Endometrium (tissue), 2 donors: ENCODE results near the gene SLC5A1.
"Not testable (repeated sequence)": the region's sequence is repeated elsewhere in the genome, so short reads cannot be mapped to it uniquely, and the experiment has no call there.

Experiments used
- FAIRE-seq: peaks from 2 replicates; lab custom pipeline; 2012; peaks lifted over from hg19 to GRCh38; lab: Jason Lieb, UNC
- donor health status: control.
- donor health status: control.

Gene SLC5A1

DNA sequence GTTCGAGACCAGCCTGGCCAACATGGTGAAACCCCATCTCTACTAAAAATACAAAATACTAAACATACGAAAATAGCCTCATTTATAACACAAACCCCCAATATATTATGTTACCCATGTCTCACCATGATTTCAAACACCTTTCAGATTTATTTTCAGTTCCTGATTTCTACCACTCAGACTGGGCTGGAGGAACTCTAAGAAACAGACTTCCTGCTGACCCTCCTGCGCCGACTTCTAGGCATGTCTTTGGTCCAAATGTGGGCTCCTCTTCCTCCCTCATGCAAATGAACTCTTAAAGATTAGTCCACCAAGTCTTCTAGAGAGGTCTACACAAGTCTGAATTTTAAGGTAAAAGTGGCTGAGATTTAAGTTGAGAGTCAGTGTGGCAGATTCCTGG is 105.3 kb downstream of the SLC5A1 start:
- not testable (repeated sequence) for FAIRE-seq

DNA sequence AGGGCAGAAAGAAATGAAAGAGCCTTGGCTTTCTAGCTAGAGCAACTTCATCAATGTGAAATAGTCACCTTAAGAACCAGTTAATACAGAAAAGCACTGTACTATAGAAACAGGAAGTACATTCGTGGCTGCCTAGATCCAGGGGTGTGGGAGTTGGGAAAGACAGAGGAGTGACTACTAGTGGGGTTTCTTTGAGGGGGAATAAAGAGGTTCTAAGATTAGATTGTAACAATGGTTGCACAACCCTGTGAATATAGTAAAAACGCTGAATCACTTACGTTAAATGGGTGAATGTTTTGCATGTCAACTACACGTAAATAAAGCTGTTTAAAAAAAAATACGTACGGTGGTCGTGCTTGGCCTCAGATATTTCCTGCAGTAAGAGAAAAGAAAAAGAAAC is 107.6 kb downstream of the SLC5A1 start:
- not testable (repeated sequence) for FAIRE-seq

DNA sequence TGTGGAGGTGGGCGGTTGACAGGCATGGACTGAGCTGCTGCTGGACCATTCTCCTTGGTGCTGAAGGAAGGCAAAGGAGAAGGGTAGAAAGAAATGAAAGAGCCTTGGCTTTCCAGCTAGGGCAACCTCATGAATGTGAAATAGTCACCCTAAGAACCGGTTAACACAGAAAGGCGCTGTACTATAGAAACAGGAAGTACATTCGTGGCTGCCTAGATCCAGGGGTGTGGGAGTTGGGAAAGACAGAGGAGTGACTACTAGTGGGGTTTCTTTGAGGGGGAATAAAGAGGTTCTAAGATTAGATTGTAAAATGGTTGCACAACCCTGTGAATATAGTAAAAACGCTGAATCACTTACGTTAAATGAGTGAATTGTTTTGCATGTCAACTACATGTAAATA is 108.6 kb downstream of the SLC5A1 start:
- not testable (repeated sequence) for FAIRE-seq

DNA sequence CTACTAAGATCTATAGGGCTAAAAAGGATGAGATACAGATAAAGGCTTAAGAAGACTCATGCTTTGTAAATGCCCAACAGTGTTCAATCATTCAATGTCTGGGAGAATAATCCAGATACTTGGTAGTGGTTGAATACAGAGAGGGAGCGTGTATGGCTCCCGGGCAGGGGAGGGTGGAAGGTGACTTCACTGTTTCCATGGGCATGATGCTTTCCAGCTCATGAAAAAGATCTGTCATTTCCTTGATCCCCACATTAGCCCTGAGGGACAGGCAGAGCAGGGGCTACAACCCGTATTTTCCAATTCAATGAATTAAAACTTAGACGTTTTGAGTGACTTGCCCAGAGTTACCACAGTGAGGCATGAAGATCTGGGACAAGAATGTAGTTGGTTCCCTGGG is 111.7 kb downstream of the SLC5A1 start:
- not testable (repeated sequence) for FAIRE-seq

DNA sequence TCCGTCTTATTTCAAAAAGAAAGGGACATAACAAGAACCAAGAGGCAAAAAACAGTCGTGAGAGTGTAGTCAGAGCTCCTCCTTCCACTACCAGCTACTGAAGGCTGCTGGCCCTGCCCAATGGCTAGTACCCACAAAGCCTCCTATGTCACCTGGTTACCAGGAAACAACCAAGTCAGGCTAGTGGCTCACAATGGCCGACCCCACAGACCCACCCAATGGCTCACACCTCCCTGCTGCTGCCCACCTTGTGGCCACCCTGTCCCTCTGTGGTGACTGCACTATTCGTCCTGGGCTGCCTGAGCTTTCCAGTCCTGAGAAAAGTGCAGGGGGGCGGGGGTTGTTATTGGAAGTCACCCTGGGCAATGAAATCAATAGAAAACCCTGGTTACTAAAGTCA is 114.6 kb downstream of the SLC5A1 start:
- not testable (repeated sequence) for FAIRE-seq

DNA sequence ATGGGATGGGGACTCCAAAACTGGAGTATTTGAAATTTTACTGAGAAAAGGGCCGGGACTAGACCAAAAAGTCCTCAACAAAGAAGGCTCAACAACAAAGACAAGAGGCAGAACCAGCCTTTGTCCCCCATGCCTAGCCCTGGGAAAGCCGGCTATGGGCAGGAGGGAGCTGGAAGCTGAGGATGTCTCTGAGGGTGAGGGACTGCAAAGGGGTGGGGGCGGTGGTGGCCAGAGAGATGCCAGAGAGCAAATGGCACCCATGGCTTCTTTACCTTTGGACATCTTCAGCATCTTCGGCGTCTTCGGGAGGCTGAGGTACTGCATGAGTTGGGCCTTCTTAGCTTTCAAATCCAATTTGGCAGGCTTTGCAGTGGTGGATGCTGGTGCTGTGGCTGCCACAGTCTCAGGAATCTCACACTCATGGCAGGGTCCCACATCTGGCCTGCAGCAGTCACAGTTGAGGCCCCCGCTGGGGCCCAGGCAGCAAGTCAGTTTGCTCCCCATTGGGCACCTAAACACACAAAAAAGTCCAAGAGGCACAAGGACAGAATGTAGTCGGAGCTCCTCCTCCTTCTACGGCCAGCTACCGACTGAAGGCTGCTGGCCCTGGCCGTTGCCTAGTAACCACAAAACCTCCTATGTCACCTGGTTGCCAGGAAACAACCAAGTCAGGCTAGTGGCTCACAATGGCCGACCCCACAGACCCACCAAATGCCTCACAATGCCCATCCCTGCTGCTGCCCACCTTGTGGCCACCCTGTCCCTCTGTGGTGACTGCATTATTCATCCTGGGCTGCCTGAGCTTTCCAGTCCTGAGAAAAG is 115.9 kb downstream of the SLC5A1 start, which contains the start of gene C22orf42:
TSS of gene C22orf42 (minus strand) at position 592 of the 822 bp plus-strand sequence. CDS start at position 504, 88 bp downstream.
- no peak for FAIRE-seq

DNA sequence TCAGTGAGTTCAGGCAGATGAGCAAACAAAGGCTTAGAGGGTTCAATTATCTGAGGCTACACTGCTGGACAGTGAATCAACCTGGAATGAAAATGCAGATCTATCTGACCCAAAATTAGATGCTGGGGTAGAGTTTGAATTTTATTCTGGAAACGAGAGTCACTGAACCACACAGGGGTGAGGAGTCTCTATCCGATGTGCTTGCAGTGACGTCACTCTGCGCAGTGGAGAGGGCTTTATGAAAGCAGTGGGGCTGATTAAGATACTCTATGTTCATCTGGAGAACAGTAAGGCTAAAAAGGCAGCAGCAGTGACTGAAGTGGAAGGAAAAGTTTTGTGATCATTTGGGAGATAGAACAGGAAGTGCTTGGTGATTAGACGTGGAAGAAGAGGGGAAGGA is 117.3 kb downstream of the SLC5A1 start:
- FAIRE-seq = not testable (repeated sequence)
